HG02642 (cell line): ENCODE data around the gene ITK.
"Not testable (repeated sequence)": the region's sequence is repeated elsewhere in the genome, so short reads cannot be mapped to it uniquely, and the experiment has no call there.

ENCODE experiments used
- ATAC-seq: cut with Tn5 transposase; IDR thresholded peaks from one replicate; pipeline ENCODE4 v1.9.1; 2021; ENCODE audit warnings: mild to moderate bottlenecking; ENCODE audit not compliant: unreplicated experiment, poor library complexity

Gene ITK

DNA sequence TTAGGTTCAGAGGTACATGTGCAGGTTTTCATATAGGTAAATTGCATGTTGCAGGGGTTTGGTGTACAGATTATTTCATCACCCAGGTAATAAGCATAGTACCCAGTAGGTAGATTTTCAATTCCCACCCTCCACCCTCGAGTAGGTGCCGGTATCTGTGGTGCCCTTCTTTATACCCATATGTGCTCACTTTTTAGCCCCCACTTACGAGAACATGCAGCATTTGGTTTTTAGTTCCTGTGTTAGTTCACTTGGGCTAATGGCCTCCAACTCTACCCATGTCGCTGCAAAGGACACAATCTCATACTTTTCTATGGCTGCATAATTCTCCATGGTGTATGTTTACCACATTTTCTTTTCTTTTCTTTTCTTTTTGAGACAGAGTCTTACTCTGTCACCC, 21.2 kb downstream of the ITK start:
- no peak for ATAC-seq

DNA sequence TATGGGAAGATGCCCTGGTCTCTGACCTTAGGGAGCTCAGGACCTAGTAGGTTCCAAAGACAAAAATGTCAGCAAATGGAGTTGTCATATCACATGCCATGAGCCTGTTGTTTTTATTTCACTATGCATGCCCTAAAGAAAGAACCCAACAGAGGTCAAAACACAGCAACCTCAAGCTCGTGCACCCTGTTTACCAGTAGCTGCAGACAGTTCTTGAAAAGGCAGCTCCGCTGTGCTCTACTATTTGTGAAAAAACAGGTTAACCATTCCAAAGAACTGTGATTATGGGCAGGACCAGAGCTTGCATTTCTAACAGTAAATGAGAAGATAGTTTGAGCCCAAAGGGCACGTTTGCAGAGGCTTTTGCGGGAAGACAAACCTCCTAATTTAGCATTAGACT, 22.8 kb downstream of the ITK start:
- ATAC-seq = no peak

GRCh38 chr5:157204765-157205164, 24.1 kb downstream of the ITK start:
- ATAC-seq = no peak

DNA sequence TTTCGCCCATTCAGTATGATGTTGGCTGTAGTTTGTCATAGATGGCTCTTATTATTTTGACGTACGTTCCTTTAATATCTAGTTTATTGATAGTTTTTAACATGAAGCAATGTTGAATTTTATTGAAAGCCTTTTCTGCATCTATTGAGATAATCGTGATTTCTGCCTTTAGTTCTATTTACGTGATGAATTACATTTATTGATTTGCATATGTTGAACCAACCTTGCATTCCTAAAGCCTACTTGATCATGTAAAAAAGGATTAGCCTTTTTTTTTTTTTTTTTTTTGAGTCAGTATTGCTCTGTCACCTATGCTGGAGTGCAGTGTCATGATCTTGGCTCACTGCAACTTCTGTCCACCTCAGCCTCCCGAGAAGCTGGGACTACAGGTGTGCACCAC, 25.1 kb downstream of the ITK start:
- ATAC-seq = no peak

DNA sequence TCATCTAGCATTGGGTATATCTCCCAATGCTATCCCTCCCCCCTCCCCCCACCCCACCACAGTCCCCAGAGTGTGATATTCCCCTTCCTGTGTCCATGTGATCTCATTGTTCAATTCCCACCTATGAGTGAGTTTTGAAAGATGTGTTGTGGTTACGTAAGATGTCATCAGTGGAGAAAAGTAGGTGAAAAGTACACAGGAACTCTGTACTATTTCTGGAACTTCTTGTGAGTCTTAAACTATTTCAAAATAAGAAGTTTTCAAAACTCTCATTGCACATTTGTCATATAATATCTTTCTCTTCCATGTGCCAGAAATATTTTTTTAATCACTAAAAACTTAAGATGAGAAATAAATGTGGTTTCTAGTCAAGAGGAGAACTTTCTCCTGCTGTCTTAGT, 30.0 kb downstream of the ITK start:
- ATAC-seq = not testable (repeated sequence)

- no peak for ATAC-seq
Measured at GRCh38 chr5:157212307-157212706, 31.7 kb downstream of the ITK start.

- ATAC-seq = no peak
Measured at GRCh38 chr5:157213527-157214243, 33.0 kb downstream of the ITK start.

- ATAC-seq = no peak
Measured at GRCh38 chr5:157214415-157214814, 33.8 kb downstream of the ITK start.

GRCh38 chr5:157214861-157215513, 34.3 kb downstream of the ITK start:
- peak; percentile 33 for ATAC-seq

- no peak for ATAC-seq
Measured at GRCh38 chr5:157215514-157216167, 35.0 kb downstream of the ITK start.

- no peak for ATAC-seq
Measured at GRCh38 chr5:157216391-157217142, 35.9 kb downstream of the ITK start.

DNA sequence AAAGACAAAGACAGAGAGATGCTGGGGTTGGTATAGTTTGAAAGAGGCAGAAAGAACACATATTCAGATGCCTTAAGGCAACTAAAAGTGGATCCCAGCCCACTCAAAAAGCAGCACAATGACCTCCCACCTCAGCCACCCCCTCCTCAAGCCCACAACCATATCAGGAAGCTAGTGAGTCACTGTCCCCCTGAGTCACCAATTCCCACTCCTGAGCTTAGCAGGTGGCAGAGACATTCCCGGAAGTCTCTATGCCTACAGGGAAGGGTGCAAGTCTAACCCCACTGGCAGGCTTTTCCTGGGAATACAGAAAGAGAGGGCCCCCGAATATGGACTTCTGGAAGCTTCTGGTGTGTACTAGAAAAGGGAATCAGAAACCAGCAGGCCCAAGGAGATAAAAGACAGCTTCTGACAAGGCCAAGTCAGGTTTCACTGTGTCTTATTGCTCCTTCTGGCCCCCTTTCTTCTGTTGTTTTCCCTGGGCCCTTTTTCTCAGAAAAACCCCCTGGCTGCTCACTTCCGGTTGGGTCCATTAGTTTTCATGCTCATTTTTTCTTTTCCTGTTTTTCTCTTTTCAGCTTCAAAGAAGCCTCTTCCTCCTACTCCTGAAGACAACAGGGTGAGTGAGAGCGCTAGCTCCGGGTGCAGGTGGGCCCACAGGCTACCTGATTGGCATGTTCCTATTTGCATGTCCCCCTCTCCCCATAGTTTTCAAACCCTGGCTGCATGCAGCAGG, 36.8 kb downstream of the ITK start:
- ATAC-seq = no peak

DNA sequence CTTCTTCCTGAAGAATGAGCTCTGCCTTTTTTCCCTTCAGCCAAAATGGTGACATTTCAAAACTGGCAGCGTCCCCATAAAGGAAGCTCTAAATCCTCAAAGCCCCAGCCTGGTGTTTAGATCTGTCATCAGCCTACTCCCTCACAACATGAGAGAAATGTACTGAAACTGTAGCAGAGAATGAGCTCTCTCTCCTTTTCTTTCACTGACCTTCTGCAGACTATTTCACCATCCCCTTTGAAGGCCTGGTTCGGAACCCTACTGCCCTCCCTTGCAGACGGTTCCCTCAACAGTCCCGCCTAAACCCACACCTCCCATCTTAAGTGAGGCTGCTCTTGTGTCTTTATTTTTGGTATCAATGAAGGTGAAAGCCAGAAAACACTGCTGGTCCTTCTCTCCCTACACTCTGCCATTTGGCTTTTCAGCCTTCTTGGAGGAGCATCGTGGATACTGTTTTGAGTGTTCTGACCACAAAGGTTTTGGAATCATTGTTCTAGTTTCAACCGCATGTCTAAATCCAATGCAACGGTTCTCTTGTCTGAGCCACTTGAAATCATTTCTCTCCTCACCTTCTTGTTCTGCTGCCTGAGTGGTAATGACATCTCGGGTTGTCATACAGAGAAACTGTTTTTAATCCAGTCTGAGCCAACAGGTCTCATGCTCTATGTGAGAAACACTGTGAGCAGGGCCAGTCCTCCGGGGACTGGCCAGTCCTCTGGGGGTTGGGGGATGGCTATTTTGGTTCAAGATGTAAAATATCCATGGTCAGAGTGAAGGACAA, 39.0 kb downstream of the ITK start:
- ATAC-seq = peak; percentile 69

DNA sequence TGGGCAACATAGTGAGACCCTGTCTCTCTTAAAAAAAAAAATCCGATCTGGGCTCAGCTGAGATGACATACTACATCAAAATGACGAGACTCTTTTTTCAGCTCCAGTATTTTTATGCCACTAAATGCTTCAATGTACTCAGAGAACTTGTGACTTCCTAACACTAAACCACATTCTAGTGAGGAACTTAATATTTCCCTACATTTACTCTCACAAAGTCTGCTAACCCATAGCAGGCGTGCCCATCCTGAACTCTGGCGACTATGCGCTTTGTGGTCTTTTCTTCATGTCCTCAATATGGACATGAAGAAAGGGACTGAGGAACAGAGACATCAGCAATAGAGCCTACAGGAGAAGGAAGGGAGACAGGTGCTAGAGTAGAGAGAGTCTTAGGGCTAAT, 41.3 kb downstream of the ITK start:
- no peak for ATAC-seq

GRCh38 chr5:157222506-157223230, 42.0 kb downstream of the ITK start:
- ATAC-seq = no peak

DNA sequence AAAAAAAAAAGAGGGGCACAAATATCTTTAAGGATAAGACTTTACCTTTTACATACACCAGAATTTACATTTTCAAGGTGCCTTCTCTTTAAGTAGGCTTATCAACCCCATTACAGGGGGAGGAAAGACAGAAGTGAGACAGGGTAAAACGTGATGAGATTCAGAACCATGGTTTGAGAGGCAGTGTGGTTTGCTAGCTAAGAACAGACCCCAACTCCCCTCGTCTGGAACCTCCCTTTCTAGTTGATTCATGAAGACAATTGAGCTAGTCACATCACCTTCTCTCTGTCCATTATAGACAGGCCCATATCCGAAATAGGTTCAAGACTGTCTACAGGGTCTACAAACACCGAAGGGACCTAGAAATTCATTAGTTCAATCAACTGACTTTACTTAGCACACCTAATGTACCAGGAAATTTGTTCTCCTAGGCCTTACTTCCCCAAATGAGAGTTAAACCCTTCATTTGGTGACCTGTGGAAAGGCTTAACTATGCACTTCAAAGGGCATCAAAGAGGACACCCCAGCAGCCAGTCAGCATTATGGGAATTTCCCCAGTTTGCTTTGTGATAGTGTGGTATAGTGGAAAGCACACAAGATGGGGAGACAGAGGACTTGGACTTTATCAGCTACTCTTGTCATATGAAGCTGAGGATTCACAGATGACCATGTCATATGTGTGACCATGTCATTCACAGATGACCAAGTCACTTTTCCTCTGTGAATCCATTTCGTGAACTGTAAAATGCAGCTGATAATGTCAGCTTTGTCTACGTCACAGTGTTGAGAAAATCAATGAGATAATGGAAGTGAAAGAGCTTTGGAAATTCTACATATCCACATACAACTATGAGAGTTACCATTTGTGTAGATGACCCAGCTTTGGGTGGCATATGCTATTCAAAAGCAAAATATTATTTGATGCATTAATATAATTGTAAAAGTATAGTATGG, 45.1 kb downstream of the ITK start:
- ATAC-seq = no peak

- ATAC-seq = no peak
Measured at GRCh38 chr5:157230610-157231009, 50.0 kb downstream of the ITK start.

GRCh38 chr5:157232706-157233105, 52.1 kb downstream of the ITK start:
- no peak for ATAC-seq
